ENCODE measurements around the gene AKAP12.

Gene AKAP12

GRCh38 chr6:151388997-151389617 is 149.3 kb downstream of the AKAP12 start:
- peak overlapping the region; percentile 93 for H3K4me3 ChIP-seq (ENCODE audit: low read length)
- DNase-seq (ENCODE audit: low read depth), result no peak

GRCh38 chr6:151389618-151390275 is 150.0 kb downstream of the AKAP12 start:
- Histone ChIP-seq H3K9ac (ENCODE audit: low read length) (peak overlapping the region; percentile 100), H3K4me1 (ENCODE audit: control insufficient read depth, insufficient read depth, low read length) (peaks cover 45% of the 10 kb centered on the region), H3K36me3 (ENCODE audit: control insufficient read depth, insufficient read depth, low read length, severe bottlenecking) (no peaks in the 10 kb centered on the region), H3K9me3 (ENCODE audit: control insufficient read depth, low read length) (no peaks in the 10 kb centered on the region), H3K4me3 (ENCODE audit: low read length) (peak overlapping the region; percentile 93), H3K27me3 (replicated peaks; ENCODE audit: control insufficient read depth, insufficient read depth, low read length) (no peaks in the 10 kb centered on the region)
- peak; percentile 84 for DNase-seq (ENCODE audit: low read depth)

More at GRCh38 chr6:151388997-151389617, 149.3 kb downstream of the AKAP12 start:
- no peaks in the 10 kb centered on the region for H3K27me3 ChIP-seq (replicated peaks; ENCODE audit: control insufficient read depth, insufficient read depth, low read length)
- H3K4me1 ChIP-seq (ENCODE audit: control insufficient read depth, insufficient read depth, low read length), result peaks cover 44% of the 10 kb centered on the region
- H3K36me3 ChIP-seq (ENCODE audit: control insufficient read depth, insufficient read depth, low read length, severe bottlenecking), result no peaks in the 10 kb centered on the region
- no peaks in the 10 kb centered on the region for H3K9me3 ChIP-seq (ENCODE audit: control insufficient read depth, low read length)
- peak overlapping the region; percentile 100 for H3K9ac ChIP-seq (ENCODE audit: low read length)

- peaks cover 1% of the 10 kb centered on the region for H3K36me3 ChIP-seq (ENCODE audit: control insufficient read depth, insufficient read depth, low read length, severe bottlenecking)
- H3K9me3 ChIP-seq (ENCODE audit: control insufficient read depth, low read length), result no peaks in the 10 kb centered on the region
- peak; percentile 100 for DNase-seq (ENCODE audit: low read depth)
- H3K4me1 ChIP-seq (ENCODE audit: control insufficient read depth, insufficient read depth, low read length), result peaks cover 52% of the 10 kb centered on the region
- peak overlapping the region; percentile 100 for H3K9ac ChIP-seq (ENCODE audit: low read length)
- no peaks in the 10 kb centered on the region for H3K27me3 ChIP-seq (replicated peaks; ENCODE audit: control insufficient read depth, insufficient read depth, low read length)
- H3K4me3 ChIP-seq (ENCODE audit: low read length), result peak overlapping the region; percentile 93
These were observed 150.6 kb downstream of the AKAP12 start for GRCh38 chr6:151390276-151390850.

- Histone ChIP-seq H3K36me3 (ENCODE audit: control insufficient read depth, insufficient read depth, low read length, severe bottlenecking) (peaks cover 3% of the 10 kb centered on the region), H3K9ac (ENCODE audit: low read length) (peak overlapping the region; percentile 95), H3K4me1 (ENCODE audit: control insufficient read depth, insufficient read depth, low read length) (peaks cover 53% of the 10 kb centered on the region), H3K4me3 (ENCODE audit: low read length) (peak overlapping the region; percentile 78), H3K27me3 (replicated peaks; ENCODE audit: control insufficient read depth, insufficient read depth, low read length) (no peaks in the 10 kb centered on the region), H3K9me3 (ENCODE audit: control insufficient read depth, low read length) (no peaks in the 10 kb centered on the region)
- DNase-seq (ENCODE audit: low read depth), result peak; percentile 83
These were observed 151.2 kb downstream of the AKAP12 start for GRCh38 chr6:151390851-151391470.

- Histone ChIP-seq H3K4me1 (ENCODE audit: control insufficient read depth, insufficient read depth, low read length) (peaks cover 53% of the 10 kb centered on the region), H3K4me3 (ENCODE audit: low read length) (peak within 1 kb of the TSS; percentile 78), H3K36me3 (ENCODE audit: control insufficient read depth, insufficient read depth, low read length, severe bottlenecking) (peaks cover 3% of the 10 kb centered on the region), H3K9me3 (ENCODE audit: control insufficient read depth, low read length) (no peaks in the 10 kb centered on the region), H3K9ac (ENCODE audit: low read length) (peak within 1 kb of the TSS; percentile 95), H3K27me3 (replicated peaks; ENCODE audit: control insufficient read depth, insufficient read depth, low read length) (no peaks in the 10 kb centered on the region)
- DNase-seq (ENCODE audit: low read depth), result peak; percentile 85
These were observed 152.0 kb downstream of the AKAP12 start, which contains the start of gene ZBTB2 for GRCh38 chr6:151391471-151392413. Gene ZBTB2 (minus strand): TSS chr6:151391559. CDS start chr6:151373637, 17,922 bp downstream.

- no peak for DNase-seq (ENCODE audit: low read depth)
- H3K36me3 ChIP-seq (ENCODE audit: control insufficient read depth, insufficient read depth, low read length, severe bottlenecking), result peaks cover 3% of the 10 kb centered on the region
- peak overlapping the region; percentile 78 for H3K4me3 ChIP-seq (ENCODE audit: low read length)
- peak overlapping the region; percentile 85 for H3K9ac ChIP-seq (ENCODE audit: low read length)
- peaks cover 49% of the 10 kb centered on the region for H3K4me1 ChIP-seq (ENCODE audit: control insufficient read depth, insufficient read depth, low read length)
- no peaks in the 10 kb centered on the region for H3K27me3 ChIP-seq (replicated peaks; ENCODE audit: control insufficient read depth, insufficient read depth, low read length)
- no peaks in the 10 kb centered on the region for H3K9me3 ChIP-seq (ENCODE audit: control insufficient read depth, low read length)
These were observed 152.7 kb downstream of the AKAP12 start for GRCh38 chr6:151392427-151392826.

GRCh38 chr6:151393410-151393809 is 153.6 kb downstream of the AKAP12 start:
- peak overlapping the region; percentile 78 for H3K4me3 ChIP-seq (ENCODE audit: low read length)
- peaks cover 7% of the 10 kb centered on the region for H3K36me3 ChIP-seq (ENCODE audit: control insufficient read depth, insufficient read depth, low read length, severe bottlenecking)
- H3K9me3 ChIP-seq (ENCODE audit: control insufficient read depth, low read length), result no peaks in the 10 kb centered on the region
- peaks cover 40% of the 10 kb centered on the region for H3K4me1 ChIP-seq (ENCODE audit: control insufficient read depth, insufficient read depth, low read length)
- peak overlapping the region; percentile 17 for H3K9ac ChIP-seq (ENCODE audit: low read length)
- H3K27me3 ChIP-seq (replicated peaks; ENCODE audit: control insufficient read depth, insufficient read depth, low read length), result no peaks in the 10 kb centered on the region
- no peak for DNase-seq (ENCODE audit: low read depth)

GRCh38 chr6:151399679-151400078 is 159.9 kb downstream of the AKAP12 start:
- Histone ChIP-seq H3K4me3 (ENCODE audit: low read length) (no peak overlapping the region), H3K9ac (ENCODE audit: low read length) (no peak overlapping the region), H3K36me3 (ENCODE audit: control insufficient read depth, insufficient read depth, low read length, severe bottlenecking) (peaks cover 25% of the 10 kb centered on the region), H3K4me1 (ENCODE audit: control insufficient read depth, insufficient read depth, low read length) (peaks cover 15% of the 10 kb centered on the region), H3K27me3 (replicated peaks; ENCODE audit: control insufficient read depth, insufficient read depth, low read length) (no peaks in the 10 kb centered on the region), H3K9me3 (ENCODE audit: control insufficient read depth, low read length) (no peaks in the 10 kb centered on the region)
- no peak for DNase-seq (ENCODE audit: low read depth)

GRCh38 chr6:151400473-151400872 is 160.7 kb downstream of the AKAP12 start:
- Histone ChIP-seq H3K4me1 (ENCODE audit: control insufficient read depth, insufficient read depth, low read length) (peaks cover 7% of the 10 kb centered on the region), H3K36me3 (ENCODE audit: control insufficient read depth, insufficient read depth, low read length, severe bottlenecking) (peaks cover 30% of the 10 kb centered on the region), H3K9ac (ENCODE audit: low read length) (no peak overlapping the region), H3K4me3 (ENCODE audit: low read length) (no peak overlapping the region), H3K27me3 (replicated peaks; ENCODE audit: control insufficient read depth, insufficient read depth, low read length) (no peaks in the 10 kb centered on the region), H3K9me3 (ENCODE audit: control insufficient read depth, low read length) (no peaks in the 10 kb centered on the region)
- DNase-seq (ENCODE audit: low read depth), result no peak

- Histone ChIP-seq H3K9ac (ENCODE audit: low read length) (no peak overlapping the region), H3K9me3 (ENCODE audit: control insufficient read depth, low read length) (no peaks in the 10 kb centered on the region), H3K36me3 (ENCODE audit: control insufficient read depth, insufficient read depth, low read length, severe bottlenecking) (peaks cover 32% of the 10 kb centered on the region), H3K4me1 (ENCODE audit: control insufficient read depth, insufficient read depth, low read length) (peaks cover 10% of the 10 kb centered on the region), H3K27me3 (replicated peaks; ENCODE audit: control insufficient read depth, insufficient read depth, low read length) (no peaks in the 10 kb centered on the region), H3K4me3 (ENCODE audit: low read length) (no peak overlapping the region)
- no peak for DNase-seq (ENCODE audit: low read depth)
These were observed 162.5 kb downstream of the AKAP12 start for GRCh38 chr6:151402228-151402627.

Measured in adipocyte (in vitro differentiated cells).